ENCODE measurements around the gene UBXN4.
"Not testable (repeated sequence)": the region's sequence is repeated elsewhere in the genome, so short reads cannot be mapped to it uniquely, and the experiment has no call there.

UBXN4 gene

DNA sequence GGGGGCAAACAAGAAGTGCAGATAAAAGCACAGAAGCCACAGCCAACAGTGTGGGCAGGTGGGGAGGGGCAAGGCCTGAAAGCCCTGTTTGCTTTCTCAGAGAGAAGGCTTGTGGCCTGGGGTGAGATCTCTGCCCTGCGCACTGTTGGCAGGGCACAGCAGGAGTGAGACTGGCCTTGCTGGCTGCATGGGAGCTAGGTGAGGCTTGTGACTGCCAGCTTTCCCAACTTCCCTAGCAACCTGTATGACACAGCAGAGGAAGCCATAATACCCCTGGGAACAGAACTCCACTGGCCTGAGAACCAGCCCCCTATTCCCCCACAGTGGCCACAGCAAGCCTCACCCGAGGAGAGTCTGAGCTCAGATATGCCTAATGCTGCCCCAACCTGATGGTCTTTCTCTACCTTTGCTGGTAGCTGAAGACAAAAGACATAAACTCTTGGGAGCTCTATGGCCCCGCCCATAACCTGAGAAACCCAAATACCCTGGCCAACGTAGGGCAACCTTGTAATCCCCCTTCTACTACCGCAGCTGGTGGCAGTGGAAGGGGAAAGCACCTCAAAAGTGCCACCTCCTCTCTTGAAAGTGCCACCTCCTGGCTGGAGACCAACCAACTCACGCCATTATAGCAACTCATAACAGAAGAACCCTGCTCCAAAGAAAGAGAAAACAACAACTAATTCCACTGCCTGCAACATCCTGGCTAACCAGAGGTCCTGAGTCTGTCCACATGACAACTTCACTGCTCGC is 50.9 kb downstream of the UBXN4 start:
- TF ChIP-seq, protein P1, sequence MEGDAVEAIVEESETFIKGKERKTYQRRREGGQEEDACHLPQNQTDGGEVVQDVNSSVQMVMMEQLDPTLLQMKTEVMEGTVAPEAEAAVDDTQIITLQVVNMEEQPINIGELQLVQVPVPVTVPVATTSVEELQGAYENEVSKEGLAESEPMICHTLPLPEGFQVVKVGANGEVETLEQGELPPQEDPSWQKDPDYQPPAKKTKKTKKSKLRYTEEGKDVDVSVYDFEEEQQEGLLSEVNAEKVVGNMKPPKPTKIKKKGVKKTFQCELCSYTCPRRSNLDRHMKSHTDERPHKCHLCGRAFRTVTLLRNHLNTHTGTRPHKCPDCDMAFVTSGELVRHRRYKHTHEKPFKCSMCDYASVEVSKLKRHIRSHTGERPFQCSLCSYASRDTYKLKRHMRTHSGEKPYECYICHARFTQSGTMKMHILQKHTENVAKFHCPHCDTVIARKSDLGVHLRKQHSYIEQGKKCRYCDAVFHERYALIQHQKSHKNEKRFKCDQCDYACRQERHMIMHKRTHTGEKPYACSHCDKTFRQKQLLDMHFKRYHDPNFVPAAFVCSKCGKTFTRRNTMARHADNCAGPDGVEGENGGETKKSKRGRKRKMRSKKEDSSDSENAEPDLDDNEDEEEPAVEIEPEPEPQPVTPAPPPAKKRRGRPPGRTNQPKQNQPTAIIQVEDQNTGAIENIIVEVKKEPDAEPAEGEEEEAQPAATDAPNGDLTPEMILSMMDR (conservative IDR thresholded peaks at IDR 0.05; ENCODE audit: low read depth, low read length) = no peak
- no peak overlapping the region for H3K4me3 ChIP-seq (ENCODE audit: low read length)
- DNase-seq (ENCODE audit: low read depth) = no peak

DNA sequence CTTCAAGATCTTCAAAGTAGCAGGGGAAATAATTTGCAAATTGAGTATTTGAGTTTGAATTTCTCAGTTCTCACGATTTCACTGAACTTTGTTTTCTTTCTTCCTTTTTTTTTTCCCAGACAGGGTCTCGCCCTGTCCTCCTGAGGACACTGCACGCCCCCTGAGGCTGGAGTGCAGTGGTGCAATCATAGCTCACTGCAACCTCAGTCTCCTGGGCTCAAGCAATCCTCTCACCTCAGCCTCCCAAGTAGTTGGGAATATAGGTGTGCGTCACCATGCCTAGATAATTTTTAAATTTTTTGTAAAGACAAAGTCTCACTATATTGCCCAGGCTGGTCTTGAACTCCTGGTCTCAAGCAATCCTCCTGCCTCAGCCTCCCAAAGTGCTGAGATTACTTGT is 54.0 kb downstream of the UBXN4 start:
- H3K4me3 ChIP-seq (ENCODE audit: low read length); DNase-seq (ENCODE audit: low read depth): not testable (repeated sequence)

GRCh38 chr2:135796606-135797005 is 55.0 kb downstream of the UBXN4 start:
- no peak for DNase-seq (ENCODE audit: low read depth)
- H3K4me3 ChIP-seq (ENCODE audit: low read length) = no peak overlapping the region
- TF ChIP-seq, protein P1 (conservative IDR thresholded peaks at IDR 0.05; ENCODE audit: low read depth, low read length) = no peak

DNA sequence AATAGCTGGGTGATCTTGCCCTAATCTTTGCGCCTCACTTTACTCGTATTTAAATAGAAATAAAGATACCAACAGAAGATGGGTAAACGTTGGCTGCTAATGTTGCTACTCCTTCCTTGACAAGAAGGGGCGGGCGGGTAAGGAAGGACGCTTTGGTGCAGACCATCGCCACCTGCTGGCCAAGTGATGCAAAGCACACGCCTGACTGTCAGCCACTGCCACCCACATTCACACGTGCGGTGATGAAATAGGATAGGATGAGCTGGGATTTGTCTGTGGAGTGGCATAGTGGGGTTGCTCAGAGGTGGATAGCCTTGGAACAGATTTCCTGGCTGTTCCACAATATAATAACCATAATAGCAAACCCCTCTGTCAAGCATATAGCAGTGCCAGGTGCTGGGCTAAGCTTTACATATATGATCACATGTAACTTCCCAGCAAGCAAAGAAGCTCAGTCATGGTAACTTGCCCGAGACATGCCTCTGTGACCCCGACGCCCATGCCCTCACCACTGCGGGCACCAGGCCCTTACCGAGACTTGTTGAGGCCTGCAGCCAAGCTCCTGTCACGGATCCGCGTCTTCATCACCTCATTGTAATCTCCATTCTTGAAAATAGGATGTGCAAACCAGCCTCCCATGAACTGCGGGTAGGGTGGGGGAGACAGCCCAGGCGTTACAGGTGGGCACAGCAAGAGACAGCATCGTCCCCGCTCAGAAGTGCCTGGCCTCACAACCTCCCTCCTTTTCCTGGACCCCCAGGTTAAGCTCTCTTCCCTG is 56.0 kb downstream of the UBXN4 start:
- TF ChIP-seq, protein P1 (conservative IDR thresholded peaks at IDR 0.05; ENCODE audit: low read depth, low read length) = peak; percentile 98
- DNase-seq (ENCODE audit: low read depth) = no peak
- H3K4me3 ChIP-seq (ENCODE audit: low read length) = no peak overlapping the region

GRCh38 chr2:135798275-135798705 is 56.6 kb downstream of the UBXN4 start:
- TF ChIP-seq, protein P1 (conservative IDR thresholded peaks at IDR 0.05; ENCODE audit: low read depth, low read length) = no peak
- DNase-seq (ENCODE audit: low read depth) = no peak
- H3K4me3 ChIP-seq (ENCODE audit: low read length) = no peak overlapping the region

GRCh38 chr2:135798762-135799161 is 57.1 kb downstream of the UBXN4 start:
- H3K4me3 ChIP-seq (ENCODE audit: low read length) = no peak overlapping the region
- DNase-seq (ENCODE audit: low read depth) = no peak
- TF ChIP-seq, protein P1 (conservative IDR thresholded peaks at IDR 0.05; ENCODE audit: low read depth, low read length) = no peak

DNA sequence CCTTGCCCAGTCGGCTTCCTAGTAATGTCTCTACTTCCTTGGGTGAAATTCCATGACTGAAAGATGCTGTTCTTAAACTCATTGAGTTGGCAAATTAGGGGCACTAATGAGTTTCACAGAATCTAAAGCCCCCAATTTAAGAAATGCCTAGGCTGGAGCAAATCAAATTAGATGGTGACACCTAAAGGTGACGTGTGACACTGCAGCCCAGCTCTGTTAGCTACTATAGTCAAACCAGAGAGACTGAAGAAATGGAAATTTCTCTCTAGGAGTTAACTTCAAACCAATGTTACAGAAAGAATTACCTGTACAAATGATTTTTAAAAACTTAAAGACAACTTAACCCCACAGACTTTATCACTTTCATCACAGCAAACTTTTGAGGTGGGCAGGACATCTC is 58.1 kb downstream of the UBXN4 start:
- no peak for DNase-seq (ENCODE audit: low read depth)
- TF ChIP-seq, protein P1 (conservative IDR thresholded peaks at IDR 0.05; ENCODE audit: low read depth, low read length) = peak; percentile 2

More for the DNA sequence above, 58.1 kb downstream of the UBXN4 start:
- no peak overlapping the region for H3K4me3 ChIP-seq (ENCODE audit: low read length)
